HepG2 (cell line): ENCODE results near the gene RTN1. TPM values are rescaled to one million over a fixed set of nuclear protein-coding genes. Genes with fewer than 3 reads are reported as not detected.

Source experiments
- ATAC-seq: fragments of 200-7000 bp; cut with Tn5 transposase; 3 replicates; pipeline ENCODE4 v1.9.1; 2020; ENCODE audit warnings: mild to moderate bottlenecking, moderate library complexity
- BruUV-seq: library from RNA; stranded (reverse); fragments of 400-500 nt; replicated peaks from 2 replicates; lab custom pipeline; 2021; lab: Mats Ljungman, UMichigan
- CTCF ChIA-PET: fragments of 300-600 bp; formaldehyde crosslinking; extraction: SDS; loops from one replicate; lab custom pipeline; 2021; ENCODE audit warnings: low total read pairs, inconsistent platforms, low intra/inter-chr PET ratio; lab: Yijun Ruan, JAX
- POLR2A ChIA-PET: fragments of 350-600 bp; sonication (Branson Sonifier 250); formaldehyde crosslinking; loops from one replicate; lab custom pipeline; 2020; ENCODE audit warnings: antibody characterized with exemption, inconsistent platforms; lab: Yijun Ruan, JAX
- DNase-seq: peaks from one replicate; pipeline ENCODE4 v3.0.0-alpha.2; 2015; ENCODE audit warnings: low spot score
- FAIRE-seq: peaks from 3 replicates; lab custom pipeline; 2011; peaks lifted over from hg19 to GRCh38; lab: Jason Lieb, UNC
- H2AFZ ChIP-seq: one replicate; pipeline ENCODE4 v1.6.1; 2011; ENCODE audit warnings: low read length, inconsistent platforms
- H3K27ac ChIP-seq: fragments of 300-600 bp; 3 replicates; pipeline ENCODE4 v1.8.0; 2011; ENCODE audit warnings: mixed run types, mild to moderate bottlenecking, mixed read lengths, low read length, inconsistent platforms; ENCODE audit not compliant: insufficient read depth; ENCODE audit errors: extremely low read length
- H3K27me3 ChIP-seq, 2 experiments: fragments of 200-600 bp in 1 of 2; 2 replicates in 1 of 2; 3 replicates in 1 of 2; pipeline versions ENCODE4 v1.6.0 to v1.8.0; 2011; ENCODE audit warnings: low read length in 2 of 2, mild to moderate bottlenecking in 2 of 2, moderate library complexity in 2 of 2, inconsistent platforms in 1 of 2; ENCODE audit not compliant: insufficient read depth in 2 of 2, control insufficient read depth in 1 of 2
- H3K36me3 ChIP-seq, 2 experiments: fragments of 200-600 bp in 1 of 2; replicated peaks in 1 of 2; 2 replicates in 1 of 2; 3 replicates in 1 of 2; pipeline versions ENCODE4 v1.5.1 to v1.8.0; 2011; ENCODE audit warnings: low read length in 2 of 2, inconsistent platforms in 1 of 2; ENCODE audit not compliant: insufficient read depth in 2 of 2, control insufficient read depth in 1 of 2
- H3K4me1 ChIP-seq: 2 replicates; pipeline ENCODE4 v1.5.1; 2012; ENCODE audit warnings: low read length, inconsistent platforms; ENCODE audit not compliant: insufficient read depth
- H3K4me2 ChIP-seq: 2 replicates; pipeline ENCODE4 v1.6.0; 2011; ENCODE audit warnings: low read depth, low read length, inconsistent platforms
- H3K4me3 ChIP-seq, 3 experiments: fragments of 200-600 bp in 1 of 3; sonication (generic), shearing (Covaris generic) in 1 of 3; replicated peaks in 1 of 3; 2 replicates each; pipeline ENCODE4 v1.5.1; 2011 to 2016; ENCODE audit warnings: low read length in 3 of 3, inconsistent platforms in 2 of 3, low read depth in 2 of 3, mild to moderate bottlenecking in 2 of 3, control low read depth in 1 of 3, mixed read lengths in 1 of 3; ENCODE audit not compliant: insufficient read depth in 1 of 3
- H3K79me2 ChIP-seq: one replicate; pipeline ENCODE4 v1.6.1; 2011; ENCODE audit warnings: low read length, inconsistent platforms; ENCODE audit not compliant: insufficient read depth
- H3K9ac ChIP-seq: 2 replicates; pipeline ENCODE4 v1.6.0; 2011; ENCODE audit warnings: mild to moderate bottlenecking, low read depth, low read length, inconsistent platforms; ENCODE audit not compliant: insufficient read depth
- H3K9me3 ChIP-seq: 2 replicates; pipeline ENCODE4 v1.5.1; 2012; ENCODE audit warnings: mild to moderate bottlenecking, low read length
- H4K20me1 ChIP-seq: 2 replicates; pipeline ENCODE4 v1.6.0; 2011; ENCODE audit warnings: inconsistent platforms, mild to moderate bottlenecking, low read length, moderate library complexity; ENCODE audit not compliant: insufficient read depth
- ASH2L ChIP-seq: fragments of 300-600, 200-600 bp; sonication (generic); IDR thresholded peaks from 2 replicates; pipeline ENCODE4 v1.7.0; 2017; ENCODE audit warnings: low read depth, mild to moderate bottlenecking, moderate library complexity, mixed read lengths, low read length; ENCODE audit not compliant: insufficient read length
- ESRRA ChIP-seq: sonication (generic); formaldehyde crosslinking; IDR thresholded peaks from 2 replicates; pipeline ENCODE4 v1.5.1; 2020; ENCODE audit warnings: mild to moderate bottlenecking, low read depth, missing genetic modification reagents
- IKZF4 ChIP-seq: sonication (generic); formaldehyde crosslinking; IDR thresholded peaks from 2 replicates; pipeline ENCODE4 v1.5.1; 2020; ENCODE audit warnings: borderline replicate concordance, mild to moderate bottlenecking, low read depth, missing genetic modification reagents; ENCODE audit errors: not compliant biosample characterization
- IKZF5 ChIP-seq: IDR thresholded peaks from 2 replicates; pipeline ENCODE4 v1.6.1; 2018; ENCODE audit warnings: missing genetic modification reagents, mild to moderate bottlenecking, missing compliant biosample characterization
- ISL2 ChIP-seq: sonication (generic); formaldehyde crosslinking; IDR thresholded peaks from 2 replicates; pipeline ENCODE4 v1.5.0; 2020; ENCODE audit warnings: missing genetic modification reagents
- KDM5A ChIP-seq: fragments of 200-600 bp; sonication (generic); IDR thresholded peaks from 2 replicates; pipeline ENCODE4 v1.7.0; 2018; ENCODE audit warnings: antibody characterized with exemption, mild to moderate bottlenecking, low read length, borderline replicate concordance
- MTF1 ChIP-seq: sonication (generic); formaldehyde crosslinking; IDR thresholded peaks from 2 replicates; pipeline ENCODE4 v1.5.0; 2020; ENCODE audit warnings: missing genetic modification reagents
- RFXANK ChIP-seq: IDR thresholded peaks from 2 replicates; pipeline ENCODE4 v1.6.1; 2016
- YEATS2 ChIP-seq: sonication (generic); formaldehyde crosslinking; IDR thresholded peaks from 2 replicates; pipeline ENCODE4 v1.4.0; 2020; ENCODE audit warnings: missing genetic modification reagents, borderline replicate concordance
- ZFP41 ChIP-seq: sonication (generic); formaldehyde crosslinking; IDR thresholded peaks from 2 replicates; pipeline ENCODE4 v1.4.0; 2020; ENCODE audit warnings: mild to moderate bottlenecking, missing genetic modification reagents, borderline replicate concordance
- ZNF382 ChIP-seq: sonication (generic); formaldehyde crosslinking; IDR thresholded peaks from 2 replicates; pipeline ENCODE4 v1.5.0; 2020; ENCODE audit warnings: missing genetic modification reagents, mild to moderate bottlenecking, borderline replicate concordance
- ZNF629 ChIP-seq: sonication (generic); formaldehyde crosslinking; conservative IDR thresholded peaks from 2 replicates; pipeline ENCODE4 v1.5.0; 2020; ENCODE audit warnings: missing genetic modification reagents
- WGBS: methylation state at CpG from one replicate; pipeline ENCODE4 v1.1.6; 2017; ENCODE audit warnings: low lambda C conversion rate; 5-methylcytosine and 5-hydroxymethylcytosine counted together
- in situ Hi-C: cut with HindIII; loops from 2 replicates; pipeline ENCODE4 v1.10.0; 2017; ENCODE audit warnings: low pct_unique_long_range_greater_than_20kb; ENCODE audit not compliant: extremely low pct_ligation_motif_present
- intact Hi-C: fragments of 100-400 bp; cut with micrococcal nuclease; formaldehyde crosslinking; loops from one replicate; pipeline ENCODE4 v1.10.0; 2022; ENCODE audit not compliant: unreplicated experiment
- polyA plus RNA-seq, 8 experiments: library from polyadenylated mRNA; depleted of rRNA in 3 of 8; stranded (reverse) in 7 of 8; unstranded in 1 of 8; fragments of >200 nt; fragmentation: Illumina TruSeq in 4 of 8; extraction: Trizol in 4 of 8; gene quantifications; 2 replicates each; pipeline versions ENCODE4 v1.2.1 to v1.2.3, GENCODE V29; 2011 to 2016; ENCODE audit warnings: low read depth in 4 of 8, missing spikeins in 1 of 8, mixed read lengths in 1 of 8; ENCODE audit not compliant: insufficient read depth in 1 of 8
- total RNA-seq, 5 experiments: library from RNA; depleted of rRNA; stranded (reverse); fragments of >200 nt; fragmentation: Illumina TruSeq; extraction: Trizol; gene quantifications; 2 replicates each; pipeline ENCODE4 v1.2.3, GENCODE V29; 2016; ENCODE audit warnings: low read depth in 1 of 5
- TF ChIP-seq, protein P1 (sequence below): sonication (generic); formaldehyde crosslinking; IDR thresholded peaks from 2 replicates; pipeline ENCODE4 v1.5.1; 2020; ENCODE audit warnings: missing genetic modification reagents, mild to moderate bottlenecking, borderline replicate concordance
- TF ChIP-seq, protein P2 (sequence below): sonication (generic); formaldehyde crosslinking; IDR thresholded peaks from 2 replicates; pipeline ENCODE4 v1.5.0; 2020; ENCODE audit warnings: missing genetic modification reagents

Gene RTN1
- total and polyA plus RNA-seq, 2 of the 13 experiments (the other 11 are each of a cell fraction or from before 2014, with no cell fraction given): 0.04 to 0.18 TPM

DNA sequence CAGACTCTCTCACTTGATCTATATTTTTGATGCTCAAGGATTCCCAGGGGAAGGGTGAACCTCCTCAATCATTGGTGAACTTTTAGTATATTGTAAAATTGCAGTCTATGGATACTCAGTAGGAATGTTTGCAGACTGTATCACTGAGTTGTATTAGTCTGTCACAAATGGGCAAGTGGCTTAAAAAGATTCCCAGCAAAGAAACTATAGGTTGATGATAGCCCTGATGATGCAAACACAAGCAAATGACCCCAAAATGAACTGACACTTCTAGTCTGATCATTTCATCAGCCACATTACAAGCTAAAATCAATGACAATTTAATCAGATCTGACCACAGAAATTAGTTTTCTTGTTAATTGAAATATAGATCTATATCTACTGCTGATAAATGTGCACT lies 59.5 kb downstream of the RTN1 start:
- Histone ChIP-seq H3K36me3 (no peaks in the 10 kb centered on the region), H3K4me2 (no peak overlapping the region), H3K27me3 (no peaks in the 10 kb centered on the region), H3K4me3 (no peak overlapping the region), H3K27ac (no peak overlapping the region), H3K9me3 (no peaks in the 10 kb centered on the region), H3K4me1 (no peaks in the 10 kb centered on the region), H3K9ac (no peak overlapping the region), H2AFZ (no peak overlapping the region), H3K79me2 (no peaks in the 10 kb centered on the region), H4K20me1 (no peaks in the 10 kb centered on the region; the same call in 1 of the 2 replicates)
- no peak for FAIRE-seq
- ChIA-PET CTCF (no interaction called here), POLR2A (no interaction called here)
- in situ Hi-C loops (no loop called here), intact Hi-C loops (no loop called here)
- DNase-seq: no peak
- no peak for TF ChIP-seq MTF1 (CRISPR knock-in tag)
- TF ChIP-seq IKZF5 (CRISPR knock-in tag): no peak
- no peak for TF ChIP-seq KDM5A
- ATAC-seq: no peak
- no TSS peak for BruUV-seq

- POLR2A ChIA-PET: no interaction called here
- no peak for FAIRE-seq
- in situ Hi-C loops (no loop called here), intact Hi-C loops (no loop called here)
- CTCF ChIA-PET: no interaction called here
- 33% methylated on average over 7 of the region's 7 CpGs for WGBS
- Histone ChIP-seq H3K79me2 (no peaks in the 10 kb centered on the region), H3K9ac (no peak overlapping the region), H2AFZ (no peak overlapping the region), H3K4me3 (no peak overlapping the region), H3K4me1 (no peaks in the 10 kb centered on the region), H3K27ac (no peak overlapping the region), H3K9me3 (no peaks in the 10 kb centered on the region), H3K36me3 (no peaks in the 10 kb centered on the region), H4K20me1 (no peaks in the 10 kb centered on the region), H3K27me3 (no peaks in the 10 kb centered on the region), H3K4me2 (no peak overlapping the region)
- no peak for ATAC-seq
- DNase-seq: no peak
- BruUV-seq: no TSS peak
- no peak for TF ChIP-seq ZNF629 (CRISPR knock-in tag)
- TF ChIP-seq ASH2L: no peak
- TF ChIP-seq YEATS2 (CRISPR knock-in tag): no peak
- TF ChIP-seq, protein P1, sequence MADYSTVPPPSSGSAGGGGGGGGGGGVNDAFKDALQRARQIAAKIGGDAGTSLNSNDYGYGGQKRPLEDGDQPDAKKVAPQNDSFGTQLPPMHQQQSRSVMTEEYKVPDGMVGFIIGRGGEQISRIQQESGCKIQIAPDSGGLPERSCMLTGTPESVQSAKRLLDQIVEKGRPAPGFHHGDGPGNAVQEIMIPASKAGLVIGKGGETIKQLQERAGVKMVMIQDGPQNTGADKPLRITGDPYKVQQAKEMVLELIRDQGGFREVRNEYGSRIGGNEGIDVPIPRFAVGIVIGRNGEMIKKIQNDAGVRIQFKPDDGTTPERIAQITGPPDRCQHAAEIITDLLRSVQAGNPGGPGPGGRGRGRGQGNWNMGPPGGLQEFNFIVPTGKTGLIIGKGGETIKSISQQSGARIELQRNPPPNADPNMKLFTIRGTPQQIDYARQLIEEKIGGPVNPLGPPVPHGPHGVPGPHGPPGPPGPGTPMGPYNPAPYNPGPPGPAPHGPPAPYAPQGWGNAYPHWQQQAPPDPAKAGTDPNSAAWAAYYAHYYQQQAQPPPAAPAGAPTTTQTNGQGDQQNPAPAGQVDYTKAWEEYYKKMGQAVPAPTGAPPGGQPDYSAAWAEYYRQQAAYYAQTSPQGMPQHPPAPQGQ: no peak
- no peak for TF ChIP-seq IKZF4 (CRISPR knock-in tag)
- TF ChIP-seq ZFP41 (CRISPR knock-in tag): no peak
- TF ChIP-seq ISL2 (CRISPR knock-in tag): no peak
- TF ChIP-seq RFXANK (CRISPR knock-in tag): no peak
- no peak for TF ChIP-seq ESRRA (CRISPR knock-in tag)
- TF ChIP-seq, protein P2, sequence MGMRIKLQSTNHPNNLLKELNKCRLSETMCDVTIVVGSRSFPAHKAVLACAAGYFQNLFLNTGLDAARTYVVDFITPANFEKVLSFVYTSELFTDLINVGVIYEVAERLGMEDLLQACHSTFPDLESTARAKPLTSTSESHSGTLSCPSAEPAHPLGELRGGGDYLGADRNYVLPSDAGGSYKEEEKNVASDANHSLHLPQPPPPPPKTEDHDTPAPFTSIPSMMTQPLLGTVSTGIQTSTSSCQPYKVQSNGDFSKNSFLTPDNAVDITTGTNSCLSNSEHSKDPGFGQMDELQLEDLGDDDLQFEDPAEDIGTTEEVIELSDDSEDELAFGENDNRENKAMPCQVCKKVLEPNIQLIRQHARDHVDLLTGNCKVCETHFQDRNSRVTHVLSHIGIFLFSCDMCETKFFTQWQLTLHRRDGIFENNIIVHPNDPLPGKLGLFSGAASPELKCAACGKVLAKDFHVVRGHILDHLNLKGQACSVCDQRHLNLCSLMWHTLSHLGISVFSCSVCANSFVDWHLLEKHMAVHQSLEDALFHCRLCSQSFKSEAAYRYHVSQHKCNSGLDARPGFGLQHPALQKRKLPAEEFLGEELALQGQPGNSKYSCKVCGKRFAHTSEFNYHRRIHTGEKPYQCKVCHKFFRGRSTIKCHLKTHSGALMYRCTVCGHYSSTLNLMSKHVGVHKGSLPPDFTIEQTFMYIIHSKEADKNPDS: no peak
- no peak for TF ChIP-seq ZNF382 (CRISPR knock-in tag)
Measured at GRCh38 chr14:59803052-59803540, 67.5 kb downstream of the RTN1 start.
